ENCODE data around the gene FAS.
"Not testable (repeated sequence)": the region's sequence is repeated elsewhere in the genome, so short reads cannot be mapped to it uniquely, and the experiment has no call there.

FAS gene

DNA sequence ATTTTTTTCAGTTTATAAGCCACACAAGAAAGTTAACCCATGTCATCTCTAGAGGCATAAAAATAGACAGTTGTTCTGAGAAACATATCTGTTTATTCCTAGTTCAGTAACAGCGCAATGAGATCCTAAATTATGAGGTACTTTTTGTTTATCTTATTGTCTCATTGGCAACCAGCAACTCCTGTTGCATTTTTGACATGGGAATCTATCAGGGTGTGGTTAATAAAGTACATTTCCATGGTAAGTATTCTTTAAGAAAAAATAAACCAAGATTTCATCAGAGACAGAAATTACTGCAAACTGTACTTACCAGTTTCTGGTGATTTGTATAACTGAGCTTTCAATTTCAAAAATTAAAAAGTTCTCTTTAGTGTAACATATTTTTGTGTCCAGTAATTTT lies 9.0 kb downstream of the FAS start:
- Mint-ChIP-seq H3K27me3 (no peaks in the 10 kb centered on the region), H3K9me3 (no peaks in the 10 kb centered on the region), H3K4me1 (peaks cover 70% of the 10 kb centered on the region), H3K27ac (no peak overlapping the region), H3K4me3 (no peak overlapping the region)
- no peak for DNase-seq
- no peak for ATAC-seq

DNA sequence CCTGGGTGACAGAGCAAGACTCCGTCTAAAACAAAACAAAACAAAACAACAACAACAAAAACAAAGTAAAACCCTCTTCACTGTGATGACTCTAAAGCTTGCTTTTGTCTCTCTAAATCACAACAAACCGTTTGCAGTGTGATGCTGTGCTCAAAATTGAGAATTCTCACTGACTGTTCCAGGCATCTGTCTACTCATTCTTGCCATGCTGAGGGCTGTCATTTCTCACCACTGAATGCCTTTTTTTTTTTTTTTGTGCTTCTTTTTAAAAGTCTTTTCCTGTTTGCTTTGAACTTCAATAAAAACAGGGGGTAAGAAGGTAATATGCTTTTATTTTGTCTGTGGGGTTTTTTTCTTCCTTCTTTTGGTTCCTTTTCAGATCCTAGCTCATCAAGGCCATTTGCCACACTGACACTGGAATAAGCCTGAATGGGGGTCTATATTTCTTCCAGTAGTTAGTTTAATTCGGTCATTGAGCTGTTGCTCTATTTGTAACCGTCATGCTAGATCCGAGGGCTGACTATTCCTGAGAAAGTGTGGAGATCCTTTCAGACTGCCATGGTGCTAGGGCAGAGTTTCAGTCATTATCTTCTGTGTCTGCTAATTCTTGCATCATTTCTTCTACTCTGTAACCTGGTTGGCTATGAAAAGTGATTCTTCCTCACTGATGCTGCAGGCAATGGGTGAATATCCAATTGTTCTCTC lies 10.6 kb downstream of the FAS start:
- ATAC-seq = peak; percentile 92
- peak in 1 of 2 donors; percentile 27 for DNase-seq
- Mint-ChIP-seq H3K9me3 (no peaks in the 10 kb centered on the region), H3K27me3 (no peaks in the 10 kb centered on the region), H3K27ac (peak overlapping the region in 1 of 2 donors; percentile 94), H3K4me3 (peak overlapping the region; percentile 49 to 73), H3K4me1 (peaks cover 58% of the 10 kb centered on the region)

DNA sequence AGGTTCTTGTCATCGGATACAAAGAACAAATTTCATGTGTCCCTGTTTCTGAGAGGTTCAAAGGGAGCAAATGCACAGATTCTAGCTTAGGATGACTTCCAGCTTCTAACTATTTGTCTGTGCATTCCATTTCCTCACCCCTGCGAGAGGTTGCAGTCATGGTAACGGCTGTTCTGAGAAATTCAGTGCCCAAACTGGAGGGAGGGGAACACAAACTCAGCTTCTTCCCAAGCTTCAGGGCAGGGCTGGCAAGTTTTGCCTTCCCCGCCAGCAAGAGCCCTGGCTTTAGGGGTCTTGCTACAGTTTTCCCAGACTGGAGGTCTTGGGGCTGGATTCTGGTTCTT lies 11.1 kb downstream of the FAS start:
- no peaks in the 10 kb centered on the region for H3K27me3 Mint-ChIP-seq
- ATAC-seq (no peak), DNase-seq (no peak)
- H3K4me3 Mint-ChIP-seq = peak overlapping the region; percentile 49 to 73
- H3K27ac Mint-ChIP-seq = peak overlapping the region in 1 of 2 donors; percentile 42
- no peaks in the 10 kb centered on the region for H3K9me3 Mint-ChIP-seq
- H3K4me1 Mint-ChIP-seq = peaks cover 53% of the 10 kb centered on the region

DNA sequence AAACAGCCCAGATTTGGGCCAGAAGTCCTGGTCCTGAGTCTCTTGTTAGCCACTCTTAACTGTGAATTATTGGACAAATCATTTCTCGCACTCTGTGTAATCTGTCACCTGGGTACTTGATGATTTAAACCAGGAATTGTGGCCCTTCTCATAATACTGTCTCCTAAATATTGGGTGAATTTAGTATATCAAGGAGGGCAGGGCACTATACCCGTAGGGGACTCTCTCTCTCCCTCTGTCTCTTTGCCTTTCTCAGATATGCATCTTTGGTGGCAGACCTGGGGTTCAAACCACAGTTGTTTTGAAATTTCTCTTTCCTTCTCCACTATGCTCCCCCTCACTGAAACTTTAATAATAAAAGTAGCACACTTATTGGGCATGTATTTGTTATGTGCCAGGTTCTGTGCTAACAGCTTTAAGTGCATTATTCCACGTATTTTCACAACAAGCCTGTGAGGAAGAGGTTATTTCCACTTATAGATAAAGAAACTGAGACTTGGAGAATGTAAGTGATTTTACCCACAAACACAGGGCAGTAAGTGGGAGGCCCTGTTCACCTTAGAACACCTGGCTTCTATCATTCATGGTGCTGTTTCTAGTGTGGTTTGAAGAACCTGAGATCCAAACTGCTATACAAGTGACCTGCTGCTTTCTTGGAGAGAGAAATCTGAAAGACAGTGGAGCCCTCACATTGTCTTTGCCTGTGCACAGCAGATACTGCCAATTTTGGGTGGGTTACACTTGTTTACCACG lies 11.8 kb downstream of the FAS start:
- Mint-ChIP-seq H3K9me3 (no peaks in the 10 kb centered on the region), H3K27me3 (no peaks in the 10 kb centered on the region), H3K4me1 (peaks cover 49% of the 10 kb centered on the region), H3K27ac (peak overlapping the region in 1 of 2 donors; percentile 15), H3K4me3 (peak overlapping the region; percentile 12 to 35)
- ATAC-seq = peak; percentile 57
- DNase-seq = no peak

DNA sequence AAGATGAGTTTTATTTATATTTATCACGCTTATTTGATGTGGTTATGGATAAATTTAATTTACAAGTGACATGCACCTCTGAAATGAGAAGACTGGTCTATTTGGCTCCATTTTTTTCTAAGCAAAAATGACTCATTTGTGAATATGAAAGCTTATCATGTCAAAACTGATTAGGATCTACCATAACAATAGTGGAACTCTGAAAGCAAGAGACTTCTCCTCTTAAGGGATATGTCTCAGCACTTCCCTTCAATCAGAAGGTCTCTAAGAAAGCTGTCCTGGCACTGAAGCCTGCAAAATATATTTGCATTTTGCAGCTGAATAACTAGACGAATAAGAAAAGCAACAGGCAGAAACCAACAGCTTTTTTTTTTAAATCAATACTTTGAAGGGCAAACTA lies 12.7 kb downstream of the FAS start:
- Mint-ChIP-seq H3K4me1 (peaks cover 50% of the 10 kb centered on the region), H3K4me3 (no peak overlapping the region), H3K27ac (no peak overlapping the region), H3K9me3 (no peaks in the 10 kb centered on the region), H3K27me3 (no peaks in the 10 kb centered on the region)
- DNase-seq (no peak), ATAC-seq (peak; percentile 29)

DNA sequence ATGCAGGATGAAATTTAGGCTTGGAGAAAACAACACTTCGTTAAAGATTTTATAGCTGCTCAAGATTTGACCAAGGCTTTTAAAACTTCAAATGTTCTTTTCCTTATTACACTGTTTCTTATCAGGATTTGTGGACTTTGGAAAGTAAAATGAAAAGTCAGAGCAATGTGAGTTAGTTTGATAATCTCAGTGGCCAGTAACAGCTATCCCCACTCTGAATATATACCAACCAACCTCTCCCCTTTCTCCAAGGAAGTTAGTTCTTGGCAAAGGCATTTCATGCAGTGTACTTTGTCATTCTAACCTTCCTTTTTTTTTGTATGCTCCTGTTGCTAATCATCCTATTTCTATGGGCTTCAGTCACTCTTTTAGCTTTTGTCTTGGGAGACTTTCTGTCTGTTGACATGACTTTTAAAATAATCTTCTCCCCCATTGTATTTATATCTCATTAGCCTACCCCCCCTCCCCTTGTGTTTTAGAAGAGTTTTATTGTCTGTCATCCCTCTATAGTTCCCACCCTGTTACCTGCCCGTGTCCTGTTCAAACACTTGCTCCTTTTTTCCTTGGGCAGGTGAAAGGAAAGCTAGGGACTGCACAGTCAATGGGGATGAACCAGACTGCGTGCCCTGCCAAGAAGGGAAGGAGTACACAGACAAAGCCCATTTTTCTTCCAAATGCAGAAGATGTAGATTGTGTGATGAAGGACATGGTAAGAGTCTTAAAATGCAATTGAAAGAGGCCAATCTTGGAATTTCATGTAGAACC lies 16.7 kb downstream of the FAS start:
- H3K4me1 Mint-ChIP-seq = peaks cover 14% of the 10 kb centered on the region
- no peaks in the 10 kb centered on the region for H3K27me3 Mint-ChIP-seq
- no peak for ATAC-seq
- no peak overlapping the region for H3K27ac Mint-ChIP-seq
- H3K9me3 Mint-ChIP-seq = no peaks in the 10 kb centered on the region
- H3K4me3 Mint-ChIP-seq = no peak overlapping the region
- DNase-seq = no peak

DNA sequence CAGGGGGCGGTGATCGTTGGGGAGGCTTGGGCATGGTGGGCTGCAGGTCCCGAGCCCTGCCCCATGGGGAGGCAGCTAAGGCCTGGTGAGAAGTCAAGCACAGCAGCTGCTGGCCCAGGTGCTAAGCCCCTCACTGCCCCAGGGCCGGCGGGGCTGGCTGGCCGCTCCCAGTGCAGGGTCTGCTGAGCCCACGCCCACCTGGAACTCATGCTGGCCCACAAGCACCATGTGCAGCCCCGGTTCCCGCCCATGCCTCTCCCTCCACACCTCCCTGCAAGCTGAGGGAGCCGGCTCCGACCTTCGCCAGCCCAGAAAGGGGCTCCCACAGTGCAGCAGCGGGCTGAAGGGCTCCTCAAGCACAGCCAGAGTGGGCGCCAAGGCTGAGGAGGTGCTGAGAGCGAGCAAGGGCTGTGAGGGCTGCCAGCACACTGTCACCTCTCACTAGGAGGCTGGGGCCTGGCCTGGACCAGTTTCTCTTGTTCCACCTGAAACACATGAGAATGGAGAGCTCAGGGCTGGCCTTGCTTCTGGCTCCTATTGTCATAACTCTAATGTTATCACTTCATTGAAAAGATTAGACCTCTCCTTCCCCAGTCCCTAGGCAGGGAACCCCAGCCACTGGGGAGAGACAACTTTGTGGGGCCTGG lies 28.2 kb downstream of the FAS start:
- H3K4me1 Mint-ChIP-seq = peaks cover 11% of the 10 kb centered on the region
- H3K27ac Mint-ChIP-seq, DNase-seq, H3K9me3 Mint-ChIP-seq, H3K4me3 Mint-ChIP-seq, ATAC-seq, H3K27me3 Mint-ChIP-seq: not testable (repeated sequence)

DNA sequence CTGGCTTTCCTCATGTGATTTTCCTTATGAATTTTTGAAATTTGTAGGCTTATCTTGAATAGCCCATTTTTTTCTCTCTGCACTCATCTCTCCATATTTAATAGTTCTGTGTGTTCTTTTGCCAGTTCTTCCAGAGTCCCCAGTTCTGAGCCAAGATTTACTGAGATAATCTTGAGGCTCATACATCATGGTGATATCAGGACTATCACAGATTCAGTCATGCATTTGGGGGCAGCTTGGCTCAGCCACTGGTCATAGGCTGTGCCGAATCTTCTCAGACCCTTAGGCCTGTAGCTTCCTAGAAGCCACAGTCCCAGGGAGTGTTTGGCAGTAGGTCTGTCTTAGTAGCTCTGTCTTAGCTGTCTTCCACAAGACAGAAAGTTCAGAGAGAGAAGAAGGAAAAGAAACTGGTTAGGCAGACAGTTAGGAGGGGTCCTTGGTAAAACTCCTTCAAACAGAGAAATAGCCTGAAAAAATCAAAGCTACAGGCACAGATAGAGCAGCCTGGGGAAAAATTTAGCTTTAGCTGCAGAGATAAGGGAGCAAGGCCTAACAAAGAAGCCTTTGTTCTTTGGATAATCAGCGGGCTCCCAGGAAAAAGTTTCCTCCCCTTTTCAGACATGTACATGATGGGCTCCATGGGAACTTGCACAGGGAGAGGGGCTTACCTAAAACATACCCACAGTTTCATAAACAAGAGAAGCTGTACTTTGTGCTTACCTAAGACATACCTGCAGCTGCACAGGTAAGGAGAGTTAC lies 29.1 kb downstream of the FAS start:
- no peak overlapping the region for H3K4me3 Mint-ChIP-seq
- DNase-seq (no peak), ATAC-seq (no peak)
- H3K27ac Mint-ChIP-seq = no peak overlapping the region
- H3K4me1 Mint-ChIP-seq = peaks cover 11% of the 10 kb centered on the region
- peaks cover 6 to 7% of the 10 kb centered on the region in 2 donors for H3K9me3 Mint-ChIP-seq
- H3K27me3 Mint-ChIP-seq = no peaks in the 10 kb centered on the region

DNA sequence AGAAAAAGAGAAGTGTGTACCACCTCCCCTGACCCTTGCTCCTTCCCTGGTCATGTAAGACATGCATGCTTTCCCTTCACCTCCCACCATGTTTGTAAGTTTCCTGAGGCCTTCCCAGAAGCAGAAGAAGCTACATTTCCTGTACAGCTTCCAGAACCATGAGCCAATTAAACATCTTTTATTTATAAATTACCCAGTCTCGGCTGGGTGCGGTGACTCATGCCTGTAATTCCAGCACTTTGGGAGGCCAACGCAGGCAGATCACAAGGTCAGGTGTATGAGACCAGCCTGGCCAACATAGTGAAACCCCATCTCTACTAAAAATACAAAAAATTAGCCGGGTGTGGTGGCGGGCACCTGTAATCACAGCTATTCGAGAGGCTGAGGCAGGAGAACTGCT lies 30.9 kb downstream of the FAS start:
- H3K4me1 Mint-ChIP-seq, DNase-seq, H3K27me3 Mint-ChIP-seq, H3K4me3 Mint-ChIP-seq, H3K27ac Mint-ChIP-seq, H3K9me3 Mint-ChIP-seq, ATAC-seq: not testable (repeated sequence)

DNA sequence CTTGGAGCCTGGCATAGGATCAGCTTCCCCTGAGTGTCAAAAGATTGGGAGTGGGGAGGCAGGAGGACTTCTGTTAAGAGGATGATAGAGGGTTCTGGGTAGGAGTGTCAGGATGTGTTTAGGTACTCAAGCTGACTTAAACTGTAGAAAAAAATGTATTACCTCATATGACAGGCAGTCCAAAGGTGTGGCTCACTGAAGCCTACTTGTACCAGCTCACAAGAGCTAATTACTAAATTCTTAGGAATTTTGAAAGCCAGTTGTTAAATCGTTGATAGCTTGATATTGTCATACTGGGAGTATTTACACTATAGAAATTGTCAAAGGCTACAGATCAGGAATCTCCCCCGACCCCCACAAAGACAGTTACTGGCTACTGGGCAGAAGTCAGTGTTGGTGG lies 32.1 kb downstream of the FAS start:
- DNase-seq = no peak
- Mint-ChIP-seq H3K9me3 (peaks cover 6 to 7% of the 10 kb centered on the region in 2 donors), H3K4me3 (no peak overlapping the region), H3K4me1 (peaks cover 6% of the 10 kb centered on the region), H3K27ac (no peak overlapping the region), H3K27me3 (no peaks in the 10 kb centered on the region)
- no peak for ATAC-seq

DNA sequence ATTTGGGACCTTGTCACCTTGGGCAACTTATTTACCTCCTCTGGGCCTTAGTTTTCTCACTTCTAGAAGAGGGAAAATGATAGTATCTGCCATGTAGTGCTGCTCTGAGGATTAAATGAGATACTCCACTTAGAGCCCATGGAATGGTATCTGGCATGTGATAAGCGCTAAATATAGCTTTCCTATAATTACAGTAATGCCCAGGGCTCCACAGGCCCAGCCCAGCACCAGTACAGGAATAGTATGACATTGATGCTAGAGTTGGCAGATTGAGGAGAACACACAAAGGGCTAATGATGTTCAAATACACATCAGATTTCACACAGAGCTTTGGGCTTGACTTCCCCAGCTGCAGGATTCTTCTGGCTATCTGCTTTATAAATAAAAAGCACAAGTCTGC lies 34.9 kb downstream of the FAS start:
- H3K27me3 Mint-ChIP-seq = no peaks in the 10 kb centered on the region
- no peak overlapping the region for H3K4me3 Mint-ChIP-seq
- peaks cover 8% of the 10 kb centered on the region for H3K4me1 Mint-ChIP-seq
- ATAC-seq = no peak
- no peak overlapping the region for H3K27ac Mint-ChIP-seq
- H3K9me3 Mint-ChIP-seq = no peaks in the 10 kb centered on the region
- no peak for DNase-seq

DNA sequence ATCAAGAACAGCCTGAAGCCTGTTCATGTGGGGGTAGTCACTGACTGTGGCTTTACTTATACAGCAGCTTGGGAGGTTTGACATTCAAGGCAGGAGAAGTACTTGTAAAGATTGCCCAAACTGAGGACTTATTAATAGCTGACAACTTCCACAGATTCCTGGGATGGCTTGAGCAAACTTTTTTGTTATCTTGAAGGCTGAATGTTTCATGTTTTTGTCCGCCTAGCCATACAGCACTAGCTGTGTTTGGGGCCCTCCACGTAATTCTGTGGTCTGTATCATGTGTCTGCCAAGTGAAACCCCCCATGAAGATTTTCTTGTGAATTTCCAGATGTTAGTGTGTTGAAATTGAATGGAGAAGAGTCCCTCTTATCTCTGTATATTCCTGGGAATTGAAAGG lies 38.6 kb downstream of the FAS start:
- H3K9me3 Mint-ChIP-seq = no peaks in the 10 kb centered on the region
- no peaks in the 10 kb centered on the region for H3K27me3 Mint-ChIP-seq
- ATAC-seq (no peak), DNase-seq (no peak)
- no peak overlapping the region for H3K27ac Mint-ChIP-seq
- no peak overlapping the region for H3K4me3 Mint-ChIP-seq
- peaks cover 33% of the 10 kb centered on the region for H3K4me1 Mint-ChIP-seq

DNA sequence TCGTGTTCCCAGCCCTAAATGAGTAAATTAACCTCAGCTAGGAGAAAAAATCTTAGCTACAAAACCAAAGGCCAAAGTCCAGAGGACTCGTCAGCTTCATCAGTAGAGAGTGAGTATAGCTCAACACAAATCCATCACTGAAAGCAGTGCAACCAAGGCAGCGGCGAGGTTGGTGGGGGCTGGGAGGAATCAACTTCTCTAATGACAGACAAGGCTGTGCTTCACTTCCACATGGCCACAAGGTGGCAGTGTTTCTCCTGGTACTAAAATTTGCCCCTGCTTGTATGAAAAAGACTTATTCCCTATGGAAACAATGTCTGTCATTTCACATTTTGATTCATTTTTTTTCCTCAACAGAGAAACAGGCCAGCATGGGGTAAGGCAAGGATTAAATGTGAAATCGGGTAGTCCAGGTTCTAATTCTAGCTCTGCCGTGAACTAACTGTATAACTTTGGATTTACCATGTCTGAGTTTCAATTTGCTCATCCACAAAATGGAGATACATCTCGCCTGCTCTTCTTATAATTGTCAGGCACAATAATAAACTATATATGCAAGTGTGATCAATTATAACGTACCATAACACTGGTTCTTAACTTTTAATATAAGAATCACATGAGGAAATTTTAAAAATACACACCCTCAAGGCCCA lies 39.3 kb downstream of the FAS start:
- peak; percentile 58 for DNase-seq
- H3K27ac Mint-ChIP-seq = no peak overlapping the region

DNA sequence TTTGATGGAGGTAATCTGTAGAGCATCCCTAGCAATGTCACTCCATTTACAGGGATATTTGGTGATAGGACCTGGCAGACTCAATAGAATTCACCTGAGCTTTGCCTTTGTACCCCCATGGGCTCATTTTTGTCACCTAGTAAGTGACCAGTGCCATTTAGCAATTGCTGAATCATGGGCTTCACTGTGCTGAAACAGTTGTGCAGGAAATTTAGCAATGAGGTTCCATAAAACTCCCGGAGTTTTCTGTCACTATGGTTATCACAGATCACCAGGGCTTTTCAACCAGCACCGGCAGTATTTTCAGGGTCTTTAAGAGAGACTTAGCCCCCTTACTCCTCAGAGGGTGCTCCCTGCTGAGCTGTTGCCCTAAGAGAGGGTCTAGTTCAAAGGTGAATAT lies 40.2 kb downstream of the FAS start:
- ATAC-seq (no peak), DNase-seq (no peak)
- H3K4me1 Mint-ChIP-seq = peaks cover 33% of the 10 kb centered on the region
- no peak overlapping the region for H3K4me3 Mint-ChIP-seq
- H3K27ac Mint-ChIP-seq = no peak overlapping the region
- H3K27me3 Mint-ChIP-seq = peaks cover 4% of the 10 kb centered on the region
- no peaks in the 10 kb centered on the region for H3K9me3 Mint-ChIP-seq

More for the DNA sequence above, 39.3 kb downstream of the FAS start:
- Mint-ChIP-seq H3K4me1 (peaks cover 33% of the 10 kb centered on the region), H3K9me3 (no peaks in the 10 kb centered on the region), H3K4me3 (no peak overlapping the region), H3K27me3 (no peaks in the 10 kb centered on the region)
- peak; percentile 78 for ATAC-seq
